Upper lobe of left lung (tissue), 4 donors: ENCODE measurements around the gene COL4A6.

ENCODE experiments used
- EP300 ChIP-seq, 4 donors: sonication (generic); formaldehyde crosslinking; IDR thresholded peaks; one replicate each; pipeline ENCODE4 v1.5.1; 2017; ENCODE audit warnings: antibody characterized with exemption in 4 of 4, control low read depth in 2 of 4
- POLR2AphosphoS5 ChIP-seq, 2 donors: sonication (generic); formaldehyde crosslinking; IDR thresholded peaks; one replicate each; pipeline ENCODE4 v1.5.1; 2017; ENCODE audit warnings: antibody characterized with exemption in 2 of 2
- TF ChIP-seq, protein P1 (sequence below), 6 experiments: fragments of 450-650 bp in 4 of 6; fragments of 200-600 bp in 2 of 6; sonication (generic) in 2 of 6; IDR thresholded peaks; one replicate each; pipeline ENCODE4 v1.5.1; 2016 to 2019; ENCODE audit warnings: antibody characterized with exemption in 6 of 6

DNA sequence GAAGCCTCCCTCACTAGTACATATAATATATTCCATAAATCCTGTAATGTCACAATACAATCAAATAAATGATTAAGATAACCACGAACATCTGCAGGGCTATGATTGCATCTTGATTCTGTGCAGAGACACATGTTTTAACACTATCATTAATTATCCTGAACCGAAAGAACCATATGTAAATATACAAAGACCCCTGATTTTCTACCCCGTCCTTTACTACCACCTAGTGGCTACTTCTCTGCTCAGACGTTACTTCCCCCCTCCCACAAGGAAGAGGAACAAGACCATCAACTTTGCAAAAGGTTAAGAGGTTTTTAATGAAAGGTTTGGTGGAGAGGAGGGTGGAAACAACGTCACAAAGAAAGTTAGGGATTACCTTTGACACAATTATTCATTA, 134.0 kb downstream of the COL4A6 start:
- TF ChIP-seq EP300 (IDR thresholded peaks at IDR 0.05) (no peak), POLR2AphosphoS5 (IDR thresholded peaks at IDR 0.05) (no peak)
- TF ChIP-seq, protein P1, sequence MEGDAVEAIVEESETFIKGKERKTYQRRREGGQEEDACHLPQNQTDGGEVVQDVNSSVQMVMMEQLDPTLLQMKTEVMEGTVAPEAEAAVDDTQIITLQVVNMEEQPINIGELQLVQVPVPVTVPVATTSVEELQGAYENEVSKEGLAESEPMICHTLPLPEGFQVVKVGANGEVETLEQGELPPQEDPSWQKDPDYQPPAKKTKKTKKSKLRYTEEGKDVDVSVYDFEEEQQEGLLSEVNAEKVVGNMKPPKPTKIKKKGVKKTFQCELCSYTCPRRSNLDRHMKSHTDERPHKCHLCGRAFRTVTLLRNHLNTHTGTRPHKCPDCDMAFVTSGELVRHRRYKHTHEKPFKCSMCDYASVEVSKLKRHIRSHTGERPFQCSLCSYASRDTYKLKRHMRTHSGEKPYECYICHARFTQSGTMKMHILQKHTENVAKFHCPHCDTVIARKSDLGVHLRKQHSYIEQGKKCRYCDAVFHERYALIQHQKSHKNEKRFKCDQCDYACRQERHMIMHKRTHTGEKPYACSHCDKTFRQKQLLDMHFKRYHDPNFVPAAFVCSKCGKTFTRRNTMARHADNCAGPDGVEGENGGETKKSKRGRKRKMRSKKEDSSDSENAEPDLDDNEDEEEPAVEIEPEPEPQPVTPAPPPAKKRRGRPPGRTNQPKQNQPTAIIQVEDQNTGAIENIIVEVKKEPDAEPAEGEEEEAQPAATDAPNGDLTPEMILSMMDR (IDR thresholded peaks at IDR 0.05), result peak in 2 of 6 experiments; percentile 9 to 41
